Measurements from ENCODE around the gene TAF6.

DNA sequence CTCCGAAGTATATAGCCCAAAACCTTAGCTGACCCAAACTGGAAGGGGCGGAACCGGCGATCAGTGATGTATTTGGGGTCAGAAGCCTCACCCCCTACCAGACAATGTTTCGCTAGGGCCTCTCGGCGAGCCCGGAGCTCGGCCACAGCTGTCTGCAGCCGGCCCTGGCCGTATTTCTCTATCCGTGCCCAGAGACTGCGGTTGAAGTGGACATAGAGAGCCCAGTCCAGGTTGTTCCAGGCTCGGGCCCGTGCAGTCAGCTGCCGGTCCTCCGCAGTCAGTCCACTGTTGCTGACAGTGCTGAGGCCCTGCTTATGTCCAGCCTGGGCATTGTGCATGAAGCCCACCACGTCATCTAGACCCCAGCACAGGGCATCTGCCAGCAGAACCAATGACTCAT, 40.9 kb upstream of the TAF6 start:
- TF ChIP-seq, protein P1, sequence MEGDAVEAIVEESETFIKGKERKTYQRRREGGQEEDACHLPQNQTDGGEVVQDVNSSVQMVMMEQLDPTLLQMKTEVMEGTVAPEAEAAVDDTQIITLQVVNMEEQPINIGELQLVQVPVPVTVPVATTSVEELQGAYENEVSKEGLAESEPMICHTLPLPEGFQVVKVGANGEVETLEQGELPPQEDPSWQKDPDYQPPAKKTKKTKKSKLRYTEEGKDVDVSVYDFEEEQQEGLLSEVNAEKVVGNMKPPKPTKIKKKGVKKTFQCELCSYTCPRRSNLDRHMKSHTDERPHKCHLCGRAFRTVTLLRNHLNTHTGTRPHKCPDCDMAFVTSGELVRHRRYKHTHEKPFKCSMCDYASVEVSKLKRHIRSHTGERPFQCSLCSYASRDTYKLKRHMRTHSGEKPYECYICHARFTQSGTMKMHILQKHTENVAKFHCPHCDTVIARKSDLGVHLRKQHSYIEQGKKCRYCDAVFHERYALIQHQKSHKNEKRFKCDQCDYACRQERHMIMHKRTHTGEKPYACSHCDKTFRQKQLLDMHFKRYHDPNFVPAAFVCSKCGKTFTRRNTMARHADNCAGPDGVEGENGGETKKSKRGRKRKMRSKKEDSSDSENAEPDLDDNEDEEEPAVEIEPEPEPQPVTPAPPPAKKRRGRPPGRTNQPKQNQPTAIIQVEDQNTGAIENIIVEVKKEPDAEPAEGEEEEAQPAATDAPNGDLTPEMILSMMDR (IDR thresholded peaks at IDR 0.05; ENCODE audit: low read depth, low read length), result no peak
- no peak for TF ChIP-seq EZH2phosphoT487 (IDR thresholded peaks at IDR 0.05; ENCODE audit: low read depth)

All from OCI-LY3 (cell line).